Osteoblast (primary cell): ENCODE measurements around the gene SLC39A11. TPM values are rescaled to one million over a fixed set of nuclear protein-coding genes. Genes with fewer than 3 reads are reported as not detected.
"Not testable (repeated sequence)": the region's sequence is repeated elsewhere in the genome, so short reads cannot be mapped to it uniquely, and the experiment has no call there.

Experiments used
- DNase-seq: peaks from one replicate; pipeline ENCODE4 v3.0.0; 2011; ENCODE audit warnings: low spot score, mixed read lengths; ENCODE audit not compliant: insufficient read length; ENCODE audit errors: missing footprints
- H2AFZ ChIP-seq: 2 replicates; pipeline ENCODE4 v1.6.0; 2011; ENCODE audit warnings: mild to moderate bottlenecking, low read length
- H3K27ac ChIP-seq: 2 replicates; pipeline ENCODE4 v1.5.1; 2011; ENCODE audit warnings: mild to moderate bottlenecking, low read depth, low read length, moderate library complexity
- H3K27me3 ChIP-seq: 2 replicates; pipeline ENCODE4 v1.6.0; 2012; ENCODE audit warnings: mild to moderate bottlenecking, control low read depth, inconsistent platforms, low read length, moderate library complexity; ENCODE audit not compliant: insufficient read depth
- H3K36me3 ChIP-seq: 2 replicates; pipeline ENCODE4 v1.5.1; 2011; ENCODE audit warnings: mild to moderate bottlenecking, low read length, control low read depth, moderate library complexity; ENCODE audit not compliant: insufficient read depth
- H3K4me1 ChIP-seq: 2 replicates; pipeline ENCODE4 v1.5.1; 2011; ENCODE audit warnings: mild to moderate bottlenecking, low read length, control low read depth, moderate library complexity; ENCODE audit not compliant: insufficient read depth
- H3K4me2 ChIP-seq: 2 replicates; pipeline ENCODE4 v1.6.0; 2011; ENCODE audit warnings: mild to moderate bottlenecking, low read length; ENCODE audit not compliant: insufficient read depth
- H3K4me3 ChIP-seq: fragments of 200-600 bp; sonication (generic); 3 replicates; pipeline ENCODE4 v1.5.1; 2012; ENCODE audit warnings: mild to moderate bottlenecking, low read length, inconsistent platforms; ENCODE audit not compliant: insufficient read depth
- H3K79me2 ChIP-seq: 2 replicates; pipeline ENCODE4 v1.6.0; 2012; ENCODE audit warnings: mild to moderate bottlenecking, low read length, control low read depth, inconsistent platforms; ENCODE audit not compliant: insufficient read depth
- H3K9me3 ChIP-seq: 2 replicates; pipeline ENCODE4 v1.5.1; 2011; ENCODE audit warnings: low read depth, low read length, control low read depth
- H4K20me1 ChIP-seq: 2 replicates; pipeline ENCODE4 v1.6.0; 2012; ENCODE audit warnings: mild to moderate bottlenecking, low read length, control low read depth; ENCODE audit not compliant: insufficient read depth
- total RNA-seq: library from RNA; depleted of rRNA; stranded (reverse); fragments of >200 nt; gene quantifications from 2 replicates; pipeline ENCODE4 v1.2.3, GENCODE V29; 2012
- TF ChIP-seq, protein P1 (sequence below): IDR thresholded peaks from 2 replicates; pipeline ENCODE4 v1.5.1; 2011; ENCODE audit warnings: mild to moderate bottlenecking, low read depth, low read length, moderate library complexity; ENCODE audit errors: extremely low read depth

SLC39A11 gene
- total RNA-seq, 1 donor = 27.1 TPM

DNA sequence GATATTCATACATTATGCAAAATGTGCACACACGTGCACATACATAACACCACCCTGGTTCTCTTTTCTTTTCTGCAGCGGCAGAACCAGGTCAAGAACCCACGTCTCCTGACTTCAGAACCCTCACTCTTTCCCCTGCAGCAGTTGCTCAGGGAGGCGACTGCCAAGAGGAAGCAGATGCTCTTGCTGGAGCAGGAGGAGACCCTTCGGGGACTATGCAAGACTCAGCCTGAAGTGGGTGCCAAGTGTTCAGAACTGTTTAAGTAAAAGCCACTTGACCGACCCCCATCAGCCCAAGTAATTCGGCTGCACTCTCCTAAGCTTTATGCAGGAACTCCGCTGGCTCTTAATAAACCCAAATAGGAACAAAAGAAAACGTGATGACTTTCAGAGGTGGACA lies 193.8 kb downstream of the SLC39A11 start:
- Histone ChIP-seq H3K27ac (no peak overlapping the region), H3K4me1 (peaks cover 4% of the 10 kb centered on the region), H3K4me2 (no peak overlapping the region), H3K4me3 (no peak overlapping the region), H2AFZ (no peak overlapping the region), H3K36me3 (no peaks in the 10 kb centered on the region), H4K20me1 (no peaks in the 10 kb centered on the region), H3K27me3 (no peaks in the 10 kb centered on the region), H3K9me3 (no peaks in the 10 kb centered on the region), H3K79me2 (no peaks in the 10 kb centered on the region)
- TF ChIP-seq, protein P1, sequence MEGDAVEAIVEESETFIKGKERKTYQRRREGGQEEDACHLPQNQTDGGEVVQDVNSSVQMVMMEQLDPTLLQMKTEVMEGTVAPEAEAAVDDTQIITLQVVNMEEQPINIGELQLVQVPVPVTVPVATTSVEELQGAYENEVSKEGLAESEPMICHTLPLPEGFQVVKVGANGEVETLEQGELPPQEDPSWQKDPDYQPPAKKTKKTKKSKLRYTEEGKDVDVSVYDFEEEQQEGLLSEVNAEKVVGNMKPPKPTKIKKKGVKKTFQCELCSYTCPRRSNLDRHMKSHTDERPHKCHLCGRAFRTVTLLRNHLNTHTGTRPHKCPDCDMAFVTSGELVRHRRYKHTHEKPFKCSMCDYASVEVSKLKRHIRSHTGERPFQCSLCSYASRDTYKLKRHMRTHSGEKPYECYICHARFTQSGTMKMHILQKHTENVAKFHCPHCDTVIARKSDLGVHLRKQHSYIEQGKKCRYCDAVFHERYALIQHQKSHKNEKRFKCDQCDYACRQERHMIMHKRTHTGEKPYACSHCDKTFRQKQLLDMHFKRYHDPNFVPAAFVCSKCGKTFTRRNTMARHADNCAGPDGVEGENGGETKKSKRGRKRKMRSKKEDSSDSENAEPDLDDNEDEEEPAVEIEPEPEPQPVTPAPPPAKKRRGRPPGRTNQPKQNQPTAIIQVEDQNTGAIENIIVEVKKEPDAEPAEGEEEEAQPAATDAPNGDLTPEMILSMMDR = no peak
- no peak for DNase-seq

DNA sequence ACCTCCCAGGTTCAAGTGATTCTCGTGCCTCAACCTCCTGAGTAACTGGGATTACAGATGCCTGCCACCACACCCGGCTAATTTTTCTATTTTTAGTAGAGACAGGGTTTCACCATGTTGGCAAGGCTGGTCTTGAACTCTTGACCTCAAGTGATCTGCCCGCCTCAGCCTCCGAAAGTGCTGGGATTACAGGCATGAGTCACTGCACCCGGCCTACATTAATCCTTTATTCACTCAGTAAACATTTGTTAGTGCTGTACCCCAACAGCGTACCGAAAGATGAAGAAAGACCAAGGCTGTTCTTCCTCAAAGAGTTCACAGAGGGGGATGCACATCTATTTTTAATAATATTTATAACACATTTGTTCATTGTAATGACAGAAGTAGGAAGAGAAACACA lies 196.2 kb downstream of the SLC39A11 start:
- not testable (repeated sequence) for H4K20me1 ChIP-seq, H3K9me3 ChIP-seq, H2AFZ ChIP-seq, H3K27me3 ChIP-seq, H3K4me2 ChIP-seq, H3K36me3 ChIP-seq, H3K4me3 ChIP-seq, H3K27ac ChIP-seq, H3K79me2 ChIP-seq, DNase-seq
- peaks cover 11% of the 10 kb centered on the region for H3K4me1 ChIP-seq

DNA sequence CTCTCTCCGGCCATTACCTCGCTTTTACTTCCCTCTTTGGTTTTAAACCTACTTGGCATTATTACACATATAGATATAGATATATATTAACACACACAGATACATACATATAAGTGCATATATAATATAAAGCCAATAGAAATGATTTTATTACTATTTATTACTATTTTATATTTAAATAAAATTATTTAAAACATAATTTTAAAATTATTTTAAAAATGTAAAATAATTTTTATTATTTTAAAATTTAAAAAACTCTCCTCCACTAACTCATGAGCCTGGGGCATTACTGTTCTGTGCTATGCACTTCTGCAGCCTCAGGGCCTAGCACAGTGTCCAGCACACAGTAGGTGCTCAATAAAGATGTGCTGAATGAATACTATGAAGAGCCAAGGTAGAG lies 200.9 kb downstream of the SLC39A11 start:
- no peak overlapping the region for H3K4me3 ChIP-seq
- H3K9me3 ChIP-seq = no peaks in the 10 kb centered on the region
- DNase-seq = no peak
- TF ChIP-seq, protein P1 = no peak
- H3K4me2 ChIP-seq = no peak overlapping the region
- H3K36me3 ChIP-seq = no peaks in the 10 kb centered on the region
- H4K20me1 ChIP-seq = no peaks in the 10 kb centered on the region
- H3K27ac ChIP-seq = no peak overlapping the region
- peaks cover 19% of the 10 kb centered on the region for H3K4me1 ChIP-seq
- H3K27me3 ChIP-seq = no peaks in the 10 kb centered on the region
- no peaks in the 10 kb centered on the region for H3K79me2 ChIP-seq
- no peak overlapping the region for H2AFZ ChIP-seq

DNA sequence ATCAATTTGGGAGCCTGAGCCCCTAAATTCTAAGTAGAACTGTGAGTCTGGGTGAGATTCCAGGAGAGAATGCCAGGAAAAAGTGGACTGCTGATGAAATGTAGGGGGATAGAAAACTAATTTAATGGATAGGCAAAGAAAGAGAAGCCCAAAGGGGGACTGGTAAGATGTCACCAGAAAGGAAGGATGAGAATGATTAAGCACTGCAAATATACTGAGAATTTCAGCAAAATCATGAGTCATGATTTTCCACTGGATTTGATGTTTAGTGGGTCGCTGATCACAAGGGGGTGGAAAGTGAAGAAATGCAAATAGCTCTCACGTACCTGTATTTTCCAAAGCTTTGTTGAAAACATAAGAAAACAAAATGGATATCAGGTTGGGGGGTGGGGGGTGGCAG lies 201.8 kb downstream of the SLC39A11 start:
- H3K4me2 ChIP-seq = no peak overlapping the region
- H3K4me3 ChIP-seq = no peak overlapping the region
- H3K36me3 ChIP-seq = no peaks in the 10 kb centered on the region
- no peaks in the 10 kb centered on the region for H3K9me3 ChIP-seq
- H4K20me1 ChIP-seq = no peaks in the 10 kb centered on the region
- H3K4me1 ChIP-seq = peaks cover 15% of the 10 kb centered on the region
- no peak overlapping the region for H2AFZ ChIP-seq
- no peak for DNase-seq
- no peak overlapping the region for H3K27ac ChIP-seq
- TF ChIP-seq, protein P1 = no peak
- no peaks in the 10 kb centered on the region for H3K79me2 ChIP-seq
- no peaks in the 10 kb centered on the region for H3K27me3 ChIP-seq
